EH (cell line): ENCODE measurements around the gene DNAJB1.

Experiments used
- DNase-seq: peaks from one replicate; pipeline ENCODE4 v3.0.0-alpha.2; 2015; ENCODE audit warnings: low read depth

Gene DNAJB1

GRCh38 chr19:14473073-14473977, 44.9 kb downstream of the DNAJB1 start:
- DNase-seq = no peak

DNA sequence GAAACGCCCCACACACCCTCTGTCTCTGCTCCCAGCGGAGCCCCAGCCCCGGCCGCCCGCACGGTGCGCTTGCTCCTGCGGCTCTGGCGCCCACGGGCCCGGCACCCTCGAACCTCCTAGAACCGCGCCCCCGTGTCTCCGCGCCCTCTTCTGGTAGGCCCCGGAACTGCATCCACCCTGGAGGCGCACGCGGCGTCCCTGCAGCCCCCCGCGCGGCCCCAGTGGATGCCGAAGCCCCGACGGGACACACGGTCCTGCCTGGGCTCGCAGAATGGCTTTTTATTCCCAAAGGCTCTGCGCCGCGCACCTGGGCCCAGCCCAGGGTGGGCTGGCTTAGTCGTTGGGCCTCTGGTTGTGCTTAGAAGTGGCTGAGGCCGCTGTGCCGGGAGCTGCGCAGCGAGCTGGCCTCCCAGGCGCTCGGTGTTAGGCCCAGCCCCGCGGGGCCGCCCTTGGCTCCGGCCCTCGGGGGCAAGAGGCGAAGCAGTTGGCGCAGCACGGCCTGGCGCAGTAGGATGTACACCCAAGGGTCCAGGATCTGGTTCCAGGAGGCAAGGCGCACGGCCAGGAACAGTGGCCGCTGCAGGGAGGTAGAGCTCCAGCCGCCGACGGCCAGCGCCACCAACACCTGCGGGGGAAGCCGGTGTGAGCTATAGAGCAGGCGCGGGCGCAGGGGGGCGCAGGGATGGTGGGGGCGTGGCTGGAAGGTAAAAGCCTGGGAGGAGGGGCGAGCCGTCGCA, 45.8 kb downstream of the DNAJB1 start:
- peak; percentile 55 for DNase-seq

GRCh38 chr19:14471436-14472187, 46.6 kb downstream of the DNAJB1 start:
- DNase-seq = no peak

GRCh38 chr19:14470031-14470876, 47.9 kb downstream of the DNAJB1 start:
- no peak for DNase-seq

DNA sequence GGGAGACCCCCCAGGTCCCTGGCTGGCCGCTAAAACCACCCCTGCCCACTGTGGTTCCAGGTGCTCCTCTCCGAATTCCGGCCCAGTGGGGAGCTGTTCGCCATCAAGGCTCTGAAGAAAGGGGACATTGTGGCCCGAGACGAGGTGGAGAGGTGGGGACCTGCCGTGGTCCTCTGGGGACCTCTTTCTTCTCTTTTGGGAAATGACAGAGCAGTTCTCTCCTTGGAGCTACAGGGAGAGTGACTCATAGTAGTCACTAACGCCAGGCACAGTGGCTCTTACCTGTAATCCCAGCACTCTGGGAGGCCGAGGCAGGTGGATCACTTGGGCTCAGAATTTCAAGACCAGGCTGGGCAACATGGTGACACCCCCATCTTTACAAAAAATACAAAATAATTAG, 50.4 kb downstream of the DNAJB1 start:
- no peak for DNase-seq

DNA sequence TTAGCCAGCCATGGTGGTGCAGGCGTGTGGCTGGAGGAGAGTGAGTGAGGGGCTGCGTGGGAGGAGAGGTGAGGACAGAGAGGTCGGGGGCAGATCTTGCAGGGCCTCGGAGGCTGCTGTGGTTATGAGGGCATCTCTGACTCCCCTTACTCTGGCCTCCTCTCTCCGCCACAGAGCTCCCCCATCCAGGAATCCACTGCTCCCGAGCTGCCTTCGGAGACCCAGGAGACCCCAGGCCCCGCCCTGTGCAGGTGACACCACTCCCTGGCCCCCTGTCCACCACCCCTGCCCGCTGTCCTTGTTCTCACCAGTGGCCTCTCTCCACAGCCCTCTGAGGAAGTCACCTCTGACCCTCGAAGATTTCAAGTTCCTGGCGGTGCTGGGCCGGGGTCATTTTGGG, 50.8 kb downstream of the DNAJB1 start:
- DNase-seq = no peak
